ENCODE measurements around the gene GLDN.

DNA sequence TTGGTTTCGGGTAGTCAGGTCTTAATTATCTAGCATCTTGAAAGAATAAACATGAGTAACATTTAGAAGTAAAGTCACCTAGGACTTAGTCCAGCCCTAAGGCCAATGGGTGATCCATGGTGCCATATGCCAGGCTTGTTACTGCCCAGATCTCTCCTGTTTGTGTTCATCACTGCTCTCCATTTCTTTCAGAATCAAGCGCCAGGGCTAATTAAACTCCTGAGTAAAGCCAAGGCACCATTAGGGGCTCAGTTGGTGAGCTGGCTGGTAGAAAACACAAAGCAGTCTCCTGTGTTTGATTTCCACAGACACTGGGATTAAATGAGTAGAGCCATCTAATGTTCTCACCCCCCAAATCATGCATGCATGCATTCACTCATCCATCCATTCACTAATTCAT, 14.4 kb upstream of the GLDN start:
- TF ChIP-seq POLR2AphosphoS5 (IDR thresholded peaks at IDR 0.05; ENCODE audit: low read depth, low read length) (no peak), POLR2A (IDR thresholded peaks at IDR 0.05; ENCODE audit: low read depth, low read length) (no peak), TAF1 (IDR thresholded peaks at IDR 0.05; ENCODE audit: borderline replicate concordance, low read depth, low read length) (no peak)
